K562 (cell line): ENCODE data around the gene RAMACL. TPM values are rescaled to one million over a fixed set of nuclear protein-coding genes. Genes with fewer than 3 reads are reported as not detected.

Source experiments
- ATAC-seq: fragments of 200-7000 bp; cut with Tn5 transposase; 3 replicates; pipeline ENCODE4 v1.9.1; 2020; ENCODE audit warnings: moderate library complexity
- BruUV-seq: library from RNA; stranded (reverse); fragments of 400-500 nt; replicated peaks from 2 replicates; lab custom pipeline; 2021; lab: Mats Ljungman, UMichigan
- CTCF ChIA-PET: fragments of 300-600 bp; formaldehyde crosslinking; extraction: SDS; loops from one replicate; lab custom pipeline; 2021; ENCODE audit warnings: low intra/inter-chr PET ratio; lab: Yijun Ruan, JAX
- POLR2A ChIA-PET: fragments of 300-600, 350-650 bp; sonication (Branson Sonifier 250); formaldehyde crosslinking; extraction: SDS; loops from one replicate; lab custom pipeline; 2021; ENCODE audit warnings: antibody characterized with exemption, inconsistent platforms; lab: Yijun Ruan, JAX
- DNase-seq, 4 experiments: peaks; one replicate each; pipeline versions ENCODE4 v3.0.0 to v3.0.0-alpha.2; 2011 to 2018; ENCODE audit warnings: low spot score in 3 of 4, mixed read lengths in 3 of 4; ENCODE audit errors: extremely low read depth in 1 of 4
- FAIRE-seq: peaks from 2 replicates; lab custom pipeline; 2011; peaks lifted over from hg19 to GRCh38; lab: Jason Lieb, UNC
- H2AFZ ChIP-seq: 2 replicates; pipeline ENCODE4 v1.6.0; 2011; ENCODE audit warnings: low read depth, low read length, control low read depth, inconsistent platforms
- H3K27ac ChIP-seq: fragments of 200-600 bp; 3 replicates; pipeline ENCODE4 v1.8.0; 2011; ENCODE audit warnings: low read depth, mild to moderate bottlenecking, control low read depth, inconsistent platforms, low read length, moderate library complexity, mixed read lengths; ENCODE audit errors: extremely low read depth
- H3K27me3 ChIP-seq, 2 experiments: fragments of 300-600 bp in 1 of 2; 2 replicates in 1 of 2; 3 replicates in 1 of 2; pipeline versions ENCODE4 v1.6.0 to v1.8.0; 2011; ENCODE audit warnings: inconsistent platforms in 2 of 2, low read length in 2 of 2, mild to moderate bottlenecking in 1 of 2, mixed read lengths in 1 of 2, moderate library complexity in 1 of 2; ENCODE audit not compliant: control insufficient read depth in 2 of 2, insufficient read depth in 2 of 2
- H3K36me3 ChIP-seq: fragments of 300-600 bp; 3 replicates; pipeline ENCODE4 v1.8.0; 2011; ENCODE audit warnings: mild to moderate bottlenecking, low read length, inconsistent platforms; ENCODE audit not compliant: control insufficient read depth, insufficient read depth
- H3K4me1 ChIP-seq, 2 experiments: fragments of 200-600 bp in 1 of 2; replicated peaks in 1 of 2; 2 replicates in 1 of 2; 3 replicates in 1 of 2; pipeline versions ENCODE4 v1.5.1 to v1.8.0; 2011; ENCODE audit warnings: inconsistent platforms in 2 of 2, low read length in 2 of 2, mild to moderate bottlenecking in 1 of 2, mixed read lengths in 1 of 2, moderate library complexity in 1 of 2; ENCODE audit not compliant: control insufficient read depth in 2 of 2, insufficient read depth in 2 of 2
- H3K4me2 ChIP-seq: 2 replicates; pipeline ENCODE4 v1.6.1; 2011; ENCODE audit warnings: low read length, control low read depth, inconsistent platforms, mixed read lengths; ENCODE audit not compliant: insufficient read depth
- H3K4me3 ChIP-seq: fragments of 200-600 bp; sonication (generic), shearing (Covaris generic); 2 replicates; pipeline ENCODE4 v1.5.1; 2016; ENCODE audit warnings: control low read depth, inconsistent platforms
- H3K79me2 ChIP-seq: fragments of 200-600 bp; 3 replicates; pipeline ENCODE4 v1.8.0; 2011; ENCODE audit warnings: low read length, inconsistent platforms; ENCODE audit not compliant: control insufficient read depth, insufficient read depth
- H3K9ac ChIP-seq, 2 experiments: 2 replicates each; pipeline versions ENCODE4 v1.6.0 to v1.6.1; 2011; ENCODE audit warnings: low read depth in 2 of 2, low read length in 2 of 2, control low read depth in 1 of 2, inconsistent platforms in 1 of 2, mild to moderate bottlenecking in 1 of 2, mixed read lengths in 1 of 2; ENCODE audit not compliant: insufficient read depth in 1 of 2
- H3K9me1 ChIP-seq: one replicate; pipeline ENCODE4 v1.6.0; 2011; ENCODE audit warnings: inconsistent platforms, mild to moderate bottlenecking, low read length, moderate library complexity; ENCODE audit not compliant: control insufficient read depth, insufficient read depth
- H3K9me3 ChIP-seq: replicated peaks from 2 replicates; pipeline ENCODE4 v1.5.1; 2011; ENCODE audit warnings: low read depth, low read length, inconsistent platforms; ENCODE audit not compliant: control insufficient read depth, insufficient read depth
- H4K20me1 ChIP-seq: replicated peaks from 2 replicates; pipeline ENCODE4 v1.6.1; 2011; ENCODE audit warnings: low read length, inconsistent platforms, mixed read lengths; ENCODE audit not compliant: control insufficient read depth, insufficient read depth
- BRCA1 ChIP-seq, 2 experiments: fragments of 450-650 bp in 1 of 2; sonication (generic) in 1 of 2; formaldehyde crosslinking in 1 of 2; IDR thresholded peaks; 2 replicates each; pipeline versions ENCODE4 v1.5.0 to v1.6.1; 2017 to 2020; ENCODE audit warnings: mild to moderate bottlenecking in 1 of 2, missing genetic modification reagents in 1 of 2
- FUS ChIP-seq: fragments of 200-400 bp; formaldehyde crosslinking; optimal IDR thresholded peaks from 2 replicates; pipeline ENCODE3; 2017; ENCODE audit warnings: low read depth, low read length
- HNRNPLL ChIP-seq: fragments of 200-400 bp; formaldehyde crosslinking; IDR thresholded peaks from 2 replicates; pipeline ENCODE4 v1.6.1; 2017; ENCODE audit warnings: low read length, low read depth, mild to moderate bottlenecking; ENCODE audit not compliant: poor library complexity, severe bottlenecking
- MTA1 ChIP-seq: fragments of 450-650 bp; IDR thresholded peaks from 2 replicates; pipeline ENCODE4 v1.6.1; 2017; ENCODE audit warnings: borderline replicate concordance
- PCBP2 ChIP-seq: fragments of 200-400 bp; formaldehyde crosslinking; IDR thresholded peaks from 2 replicates; pipeline ENCODE4 v1.6.1; 2018; ENCODE audit warnings: low read length, low read depth, mild to moderate bottlenecking, moderate library complexity; ENCODE audit not compliant: poor library complexity, severe bottlenecking
- POLR2G ChIP-seq: fragments of 200-400 bp; formaldehyde crosslinking; IDR thresholded peaks from 2 replicates; pipeline ENCODE4 v1.6.1; 2017; ENCODE audit warnings: low read depth, mild to moderate bottlenecking, antibody characterized with exemption, low read length, moderate library complexity
- SAP30 ChIP-seq: fragments of 200-600 bp; sonication (generic); IDR thresholded peaks from 2 replicates; pipeline ENCODE4 v1.6.1; 2012; ENCODE audit warnings: borderline replicate concordance, low read depth, mild to moderate bottlenecking, moderate library complexity, low read length, control low read depth, inconsistent platforms; ENCODE audit not compliant: insufficient read depth, poor library complexity, severe bottlenecking
- TAF15 ChIP-seq: fragments of 200-400 bp; formaldehyde crosslinking; IDR thresholded peaks from 2 replicates; pipeline ENCODE4 v1.6.1; 2017; ENCODE audit warnings: mild to moderate bottlenecking, low read depth, low read length, moderate library complexity
- ZNF133 ChIP-seq: fragments of 250-450 bp; sonication (Bioruptor Pico); IDR thresholded peaks from 2 replicates; pipeline ENCODE4 v1.4.0; 2020; ENCODE audit warnings: mild to moderate bottlenecking
- ZNF311 ChIP-seq: fragments of 250-450 bp; sonication (Bioruptor Pico); IDR thresholded peaks from 2 replicates; pipeline ENCODE4 v1.4.0; 2020; ENCODE audit warnings: mild to moderate bottlenecking, moderate library complexity
- ZNF695 ChIP-seq: fragments of 450-650 bp; formaldehyde crosslinking; IDR thresholded peaks from 2 replicates; pipeline ENCODE4 v1.4.0; 2020; ENCODE audit warnings: mild to moderate bottlenecking, moderate library complexity
- WGBS: fragments of 100-300 bp; shearing (Covaris generic); methylation state at CpG from one replicate; pipeline ENCODE4 v1.1.6; 2016; ENCODE audit warnings: low coverage, mixed read lengths; ENCODE audit not compliant: insufficient coverage; ENCODE audit errors: missing lambda C conversion rate; 5-methylcytosine and 5-hydroxymethylcytosine counted together
- in situ Hi-C: fragments of 300-500 bp; cut with MboI; formaldehyde crosslinking; loops from 4 replicates; pipeline ENCODE4 v1.15.0; 2018; ENCODE audit warnings: inconsistent platforms, mixed read lengths
- intact Hi-C: fragments of 100-400 bp; cut with micrococcal nuclease; formaldehyde crosslinking; loops from 2 replicates; pipeline ENCODE4 v1.14.2; 2022
- polyA plus RNA-seq, 8 experiments: library from polyadenylated mRNA; depleted of rRNA in 4 of 8; stranded (reverse) in 5 of 8; unstranded in 3 of 8; fragments of >200 nt; fragmentation: Nextera tagmentation in 2 of 8; fragmentation: Illumina TruSeq in 1 of 8; extraction: Ambion mirVana in 2 of 8; extraction: Trizol in 1 of 8; gene quantifications; 2 replicates each; pipeline versions ENCODE4 v1.2.1 to v1.2.3, GENCODE V29; 2011 to 2014; ENCODE audit warnings: inconsistent platforms in 1 of 8, missing spikeins in 1 of 8
- total RNA-seq, 7 experiments: library from RNA; depleted of rRNA in 6 of 7; stranded (reverse); fragments of >200 nt in 6 of 7; fragmentation: Illumina TruSeq in 2 of 7; extraction: Trizol in 2 of 7; gene quantifications; 2 replicates each; pipeline versions ENCODE4 v1.2.1 to v1.2.3, GENCODE V29; 2011 to 2021; ENCODE audit warnings: low replicate concordance in 1 of 7
- TF ChIP-seq, protein P1 (sequence below): fragments of 250-450 bp; sonication (Bioruptor Pico); IDR thresholded peaks from 2 replicates; pipeline ENCODE4 v1.8.0; 2021; ENCODE audit warnings: borderline replicate concordance, mild to moderate bottlenecking, moderate library complexity; ENCODE audit not compliant: poor library complexity, severe bottlenecking
- TF ChIP-seq, protein P2 (sequence below): sonication (generic); formaldehyde crosslinking; IDR thresholded peaks from 2 replicates; pipeline ENCODE4 v1.8.0; 2022; ENCODE audit warnings: mild to moderate bottlenecking, low read depth, missing genetic modification reagents
- TF ChIP-seq, protein P3 (sequence below): sonication (generic); formaldehyde crosslinking; IDR thresholded peaks from 2 replicates; pipeline ENCODE4 v1.8.0; 2022; ENCODE audit warnings: missing genetic modification reagents, mild to moderate bottlenecking, moderate library complexity, borderline replicate concordance
- TF ChIP-seq, protein P4 (sequence below): fragments of 250-450 bp; sonication (Bioruptor Pico); IDR thresholded peaks from 2 replicates; pipeline ENCODE4 v1.4.0; 2020; ENCODE audit warnings: mild to moderate bottlenecking, moderate library complexity, borderline replicate concordance

The RAMACL gene
- total and polyA plus RNA-seq, 9 of the 15 experiments (the other 6 are each of a cell fraction or from before 2014, with no cell fraction given): 0.11 to 1.7 (median 0.41) TPM; not detected in 1

DNA sequence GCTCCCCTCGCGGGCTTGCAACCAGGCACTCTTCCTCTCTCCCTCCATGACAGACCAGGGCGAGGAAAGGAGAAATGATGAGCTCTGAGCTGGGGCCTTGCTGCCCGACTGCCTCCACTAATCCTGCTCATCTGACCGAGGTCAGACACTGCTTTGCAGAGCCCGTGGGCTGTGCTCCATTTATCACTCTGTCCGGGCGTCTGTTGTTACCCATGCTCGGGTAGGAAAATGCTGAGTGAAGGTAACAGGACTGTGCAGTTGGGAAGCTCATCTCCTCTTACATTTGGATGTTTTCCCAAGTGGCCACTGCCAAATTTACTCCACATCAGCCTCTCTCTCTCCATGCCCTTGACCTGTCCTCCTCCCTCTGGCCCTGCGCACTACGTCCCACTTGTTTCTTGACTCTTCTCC lies 26.0 kb upstream of the RAMACL start (continued):
- no peak for TF ChIP-seq SAP30

DNA sequence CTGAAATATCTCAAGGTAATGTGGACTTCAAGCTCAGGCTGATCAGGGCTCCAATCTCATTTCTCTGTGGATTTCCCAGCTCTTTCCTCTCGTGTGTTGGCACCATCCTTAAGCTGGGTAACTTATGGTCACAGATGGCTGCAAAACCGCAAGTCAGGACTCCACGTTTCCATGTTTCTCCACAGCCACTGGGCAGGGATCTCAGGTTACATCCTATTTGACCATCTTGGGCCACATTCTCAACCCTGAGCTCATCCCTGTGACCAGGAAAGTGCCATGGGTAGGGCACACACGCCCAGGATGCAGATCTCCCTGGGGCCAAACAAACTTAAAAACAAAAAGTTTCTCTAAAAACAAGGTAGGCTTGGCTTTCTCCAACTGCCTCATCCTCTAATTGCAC lies 25.2 kb upstream of the RAMACL start:
- no peak overlapping the region for H3K9ac ChIP-seq
- peaks cover 41 to 56% of the 10 kb centered on the region in 2 experiments for H3K27me3 ChIP-seq
- no peaks in the 10 kb centered on the region for H3K79me2 ChIP-seq
- 0% methylated on average over 4 of the region's 4 CpGs for WGBS
- CTCF ChIA-PET: no interaction called here
- peaks cover 6% of the 10 kb centered on the region; the same call in 1 of the 2 replicates for H4K20me1 ChIP-seq
- intact Hi-C loops (no loop called here), in situ Hi-C loops (no loop called here)
- no peaks in the 10 kb centered on the region for H3K9me1 ChIP-seq
- no peak for DNase-seq
- H3K27ac ChIP-seq: no peak overlapping the region
- no TSS peak for BruUV-seq
- H3K4me2 ChIP-seq: no peak overlapping the region
- no peaks in the 10 kb centered on the region for H3K9me3 ChIP-seq
- no peak overlapping the region for H3K4me3 ChIP-seq
- no peak overlapping the region for H2AFZ ChIP-seq
- FAIRE-seq: no peak
- H3K4me1 ChIP-seq: no peaks in the 10 kb centered on the region
- no peak for ATAC-seq
- no peaks in the 10 kb centered on the region for H3K36me3 ChIP-seq
- POLR2A ChIA-PET: interaction anchor here (0.5 to 2.0 kb wide), 3 partner anchors 8 to 151 kb away, joined by 3 to 6 read pairs (median 5); no protein-coding TSS in a partner anchor
- TF ChIP-seq, protein P1, sequence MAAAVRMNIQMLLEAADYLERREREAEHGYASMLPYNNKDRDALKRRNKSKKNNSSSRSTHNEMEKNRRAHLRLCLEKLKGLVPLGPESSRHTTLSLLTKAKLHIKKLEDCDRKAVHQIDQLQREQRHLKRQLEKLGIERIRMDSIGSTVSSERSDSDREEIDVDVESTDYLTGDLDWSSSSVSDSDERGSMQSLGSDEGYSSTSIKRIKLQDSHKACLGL (CRISPR knock-in tag): no peak
- TF ChIP-seq FUS (no peak), PCBP2 (no peak), HNRNPLL (no peak), MTA1 (no peak), BRCA1 (IDR thresholded peaks at IDR 0.05) (no peak), BRCA1 (CRISPR knock-in tag; IDR thresholded peaks at IDR 0.05) (no peak), TAF15 (no peak), ZNF133 (CRISPR knock-in tag) (no peak), POLR2G (no peak), ZNF311 (CRISPR knock-in tag) (no peak), ZNF695 (no peak)
- TF ChIP-seq, protein P2, sequence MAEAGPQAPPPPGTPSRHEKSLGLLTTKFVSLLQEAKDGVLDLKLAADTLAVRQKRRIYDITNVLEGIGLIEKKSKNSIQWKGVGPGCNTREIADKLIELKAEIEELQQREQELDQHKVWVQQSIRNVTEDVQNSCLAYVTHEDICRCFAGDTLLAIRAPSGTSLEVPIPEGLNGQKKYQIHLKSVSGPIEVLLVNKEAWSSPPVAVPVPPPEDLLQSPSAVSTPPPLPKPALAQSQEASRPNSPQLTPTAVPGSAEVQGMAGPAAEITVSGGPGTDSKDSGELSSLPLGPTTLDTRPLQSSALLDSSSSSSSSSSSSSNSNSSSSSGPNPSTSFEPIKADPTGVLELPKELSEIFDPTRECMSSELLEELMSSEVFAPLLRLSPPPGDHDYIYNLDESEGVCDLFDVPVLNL (CRISPR knock-in tag): no peak
- TF ChIP-seq, protein P3, sequence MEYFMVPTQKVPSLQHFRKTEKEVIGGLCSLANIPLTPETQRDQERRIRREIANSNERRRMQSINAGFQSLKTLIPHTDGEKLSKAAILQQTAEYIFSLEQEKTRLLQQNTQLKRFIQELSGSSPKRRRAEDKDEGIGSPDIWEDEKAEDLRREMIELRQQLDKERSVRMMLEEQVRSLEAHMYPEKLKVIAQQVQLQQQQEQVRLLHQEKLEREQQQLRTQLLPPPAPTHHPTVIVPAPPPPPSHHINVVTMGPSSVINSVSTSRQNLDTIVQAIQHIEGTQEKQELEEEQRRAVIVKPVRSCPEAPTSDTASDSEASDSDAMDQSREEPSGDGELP (CRISPR knock-in tag): no peak
- TF ChIP-seq, protein P4, sequence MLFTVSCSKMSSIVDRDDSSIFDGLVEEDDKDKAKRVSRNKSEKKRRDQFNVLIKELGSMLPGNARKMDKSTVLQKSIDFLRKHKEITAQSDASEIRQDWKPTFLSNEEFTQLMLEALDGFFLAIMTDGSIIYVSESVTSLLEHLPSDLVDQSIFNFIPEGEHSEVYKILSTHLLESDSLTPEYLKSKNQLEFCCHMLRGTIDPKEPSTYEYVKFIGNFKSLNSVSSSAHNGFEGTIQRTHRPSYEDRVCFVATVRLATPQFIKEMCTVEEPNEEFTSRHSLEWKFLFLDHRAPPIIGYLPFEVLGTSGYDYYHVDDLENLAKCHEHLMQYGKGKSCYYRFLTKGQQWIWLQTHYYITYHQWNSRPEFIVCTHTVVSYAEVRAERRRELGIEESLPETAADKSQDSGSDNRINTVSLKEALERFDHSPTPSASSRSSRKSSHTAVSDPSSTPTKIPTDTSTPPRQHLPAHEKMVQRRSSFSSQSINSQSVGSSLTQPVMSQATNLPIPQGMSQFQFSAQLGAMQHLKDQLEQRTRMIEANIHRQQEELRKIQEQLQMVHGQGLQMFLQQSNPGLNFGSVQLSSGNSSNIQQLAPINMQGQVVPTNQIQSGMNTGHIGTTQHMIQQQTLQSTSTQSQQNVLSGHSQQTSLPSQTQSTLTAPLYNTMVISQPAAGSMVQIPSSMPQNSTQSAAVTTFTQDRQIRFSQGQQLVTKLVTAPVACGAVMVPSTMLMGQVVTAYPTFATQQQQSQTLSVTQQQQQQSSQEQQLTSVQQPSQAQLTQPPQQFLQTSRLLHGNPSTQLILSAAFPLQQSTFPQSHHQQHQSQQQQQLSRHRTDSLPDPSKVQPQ (CRISPR knock-in tag): no peak
